DOHH2 (cell line): Measurements from ENCODE around the gene PNLIPRP3.

ENCODE experiments used
- H3F3A ChIP-seq: fragments of 200-600 bp; sonication (generic), shearing (Covaris generic); 2 replicates; pipeline ENCODE4 v1.6.0; 2016; ENCODE audit warnings: antibody characterized with exemption, mild to moderate bottlenecking; ENCODE audit not compliant: control insufficient read depth, insufficient read depth
- H3K27ac ChIP-seq: fragments of 200-600 bp; sonication (generic); 2 replicates; pipeline ENCODE4 v1.5.1; 2014; ENCODE audit warnings: low read depth, mild to moderate bottlenecking, low read length, moderate library complexity
- H3K27me3 ChIP-seq: fragments of 200-600 bp; sonication (generic); 2 replicates; pipeline ENCODE4 v1.6.1; 2014; ENCODE audit warnings: mild to moderate bottlenecking, low read length, mixed read lengths; ENCODE audit not compliant: control insufficient read depth
- H3K36me3 ChIP-seq: fragments of 200-600 bp; sonication (generic); 2 replicates; pipeline ENCODE4 v1.6.1; 2014; ENCODE audit warnings: mild to moderate bottlenecking, low read length, moderate library complexity, mixed read lengths; ENCODE audit not compliant: control insufficient read depth
- H3K4me1 ChIP-seq: fragments of 200-600 bp; sonication (generic); 2 replicates; pipeline ENCODE4 v1.6.1; 2014; ENCODE audit warnings: mild to moderate bottlenecking, low read length, mixed read lengths; ENCODE audit not compliant: control insufficient read depth
- H3K4me2 ChIP-seq: fragments of 200-600 bp; sonication (generic); 2 replicates; pipeline ENCODE4 v1.6.0; 2014; ENCODE audit warnings: mild to moderate bottlenecking, low read length, moderate library complexity
- H3K4me3 ChIP-seq: fragments of 200-600 bp; sonication (generic); 2 replicates; pipeline ENCODE4 v1.5.1; 2014; ENCODE audit warnings: mild to moderate bottlenecking, low read length, mixed read lengths
- H3K79me2 ChIP-seq: fragments of 200-600 bp; sonication (generic); 2 replicates; pipeline ENCODE4 v1.6.1; 2014; ENCODE audit warnings: mild to moderate bottlenecking, low read length, mixed read lengths; ENCODE audit not compliant: control insufficient read depth
- H3K9me2 ChIP-seq: fragments of 200-600 bp; sonication (generic); replicated peaks from 2 replicates; pipeline ENCODE4 v1.6.1; 2014; ENCODE audit warnings: mild to moderate bottlenecking, low read length, mixed read lengths; ENCODE audit not compliant: control insufficient read depth
- H3K9me3 ChIP-seq: fragments of 200-600 bp; sonication (generic); 2 replicates; pipeline ENCODE4 v1.6.1; 2014; ENCODE audit warnings: antibody characterized with exemption, low read length, mixed read lengths; ENCODE audit not compliant: control insufficient read depth, insufficient read depth
- H4K20me1 ChIP-seq: fragments of 200-600 bp; sonication (generic); 2 replicates; pipeline ENCODE4 v1.6.0; 2014; ENCODE audit warnings: low read depth, mild to moderate bottlenecking, antibody characterized with exemption, low read length, moderate library complexity; ENCODE audit not compliant: control insufficient read depth, insufficient read depth
- EZH2phosphoT487 ChIP-seq: fragments of 200-600 bp; sonication (generic); IDR thresholded peaks from 2 replicates; pipeline ENCODE4 v1.6.1; 2017; ENCODE audit warnings: borderline replicate concordance, mild to moderate bottlenecking, antibody characterized with exemption, low read length, moderate library complexity, mixed read lengths
- TF ChIP-seq, protein P1 (sequence below): fragments of 200-600 bp; sonication (generic); IDR thresholded peaks from one replicate; pipeline ENCODE4 v1.5.1; 2014; ENCODE audit warnings: antibody characterized with exemption, mild to moderate bottlenecking, low read depth, low read length; ENCODE audit not compliant: poor library complexity, severe bottlenecking

PNLIPRP3 gene

DNA sequence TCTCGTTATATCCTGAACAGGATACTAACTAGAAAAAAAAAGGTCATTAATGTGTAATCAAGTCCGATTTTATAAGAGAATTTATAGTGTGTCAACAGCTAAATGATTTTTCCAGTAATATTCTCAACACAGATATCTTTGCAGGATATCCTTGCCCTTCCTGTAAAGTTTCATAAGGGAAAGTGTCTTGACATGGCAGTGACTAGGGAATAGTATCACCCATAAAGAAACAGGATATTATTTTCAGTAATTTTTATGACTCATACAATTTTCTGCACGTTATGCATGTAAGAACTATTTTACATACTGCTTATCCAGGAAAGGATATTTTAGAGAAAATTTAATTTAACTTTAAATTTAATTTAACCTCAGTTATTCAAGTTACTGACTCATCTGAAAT is 98.6 kb downstream of the PNLIPRP3 start:
- H3K4me2 ChIP-seq, result no peak overlapping the region
- H3K4me1 ChIP-seq, result no peaks in the 10 kb centered on the region
- H3K79me2 ChIP-seq, result no peaks in the 10 kb centered on the region
- H3F3A ChIP-seq, result no peaks in the 10 kb centered on the region
- H3K36me3 ChIP-seq, result no peaks in the 10 kb centered on the region
- H3K9me2 ChIP-seq, result no peaks in the 10 kb centered on the region
- TF ChIP-seq, protein P1, sequence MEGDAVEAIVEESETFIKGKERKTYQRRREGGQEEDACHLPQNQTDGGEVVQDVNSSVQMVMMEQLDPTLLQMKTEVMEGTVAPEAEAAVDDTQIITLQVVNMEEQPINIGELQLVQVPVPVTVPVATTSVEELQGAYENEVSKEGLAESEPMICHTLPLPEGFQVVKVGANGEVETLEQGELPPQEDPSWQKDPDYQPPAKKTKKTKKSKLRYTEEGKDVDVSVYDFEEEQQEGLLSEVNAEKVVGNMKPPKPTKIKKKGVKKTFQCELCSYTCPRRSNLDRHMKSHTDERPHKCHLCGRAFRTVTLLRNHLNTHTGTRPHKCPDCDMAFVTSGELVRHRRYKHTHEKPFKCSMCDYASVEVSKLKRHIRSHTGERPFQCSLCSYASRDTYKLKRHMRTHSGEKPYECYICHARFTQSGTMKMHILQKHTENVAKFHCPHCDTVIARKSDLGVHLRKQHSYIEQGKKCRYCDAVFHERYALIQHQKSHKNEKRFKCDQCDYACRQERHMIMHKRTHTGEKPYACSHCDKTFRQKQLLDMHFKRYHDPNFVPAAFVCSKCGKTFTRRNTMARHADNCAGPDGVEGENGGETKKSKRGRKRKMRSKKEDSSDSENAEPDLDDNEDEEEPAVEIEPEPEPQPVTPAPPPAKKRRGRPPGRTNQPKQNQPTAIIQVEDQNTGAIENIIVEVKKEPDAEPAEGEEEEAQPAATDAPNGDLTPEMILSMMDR, result no peak
- no peak for TF ChIP-seq EZH2phosphoT487
- no peak overlapping the region for H3K27ac ChIP-seq
- H4K20me1 ChIP-seq, result no peaks in the 10 kb centered on the region
- H3K9me3 ChIP-seq, result no peaks in the 10 kb centered on the region
- no peak overlapping the region for H3K4me3 ChIP-seq
- H3K27me3 ChIP-seq, result no peaks in the 10 kb centered on the region
